Keratinocyte (primary cell): ENCODE results near the gene PAX4.

Experiments used
- EZH2 ChIP-seq: IDR thresholded peaks from one replicate; pipeline ENCODE4 v1.6.1; 2012; ENCODE audit warnings: inconsistent platforms, mild to moderate bottlenecking, low read length, moderate library complexity
- TF ChIP-seq, protein P1 (sequence below), 3 experiments: IDR thresholded peaks in 1 of 3; conservative IDR thresholded peaks in 1 of 3; optimal IDR thresholded peaks in 1 of 3; 2 replicates in 2 of 3; 3 replicates in 1 of 3; pipeline versions ENCODE3 to v1.5.1; 2011; ENCODE audit warnings: low read length in 3 of 3, mild to moderate bottlenecking in 3 of 3, moderate library complexity in 2 of 3, control low read depth in 1 of 3, inconsistent platforms in 1 of 3; ENCODE audit not compliant: insufficient read depth in 2 of 3; ENCODE audit errors: extremely low read depth in 1 of 3

DNA sequence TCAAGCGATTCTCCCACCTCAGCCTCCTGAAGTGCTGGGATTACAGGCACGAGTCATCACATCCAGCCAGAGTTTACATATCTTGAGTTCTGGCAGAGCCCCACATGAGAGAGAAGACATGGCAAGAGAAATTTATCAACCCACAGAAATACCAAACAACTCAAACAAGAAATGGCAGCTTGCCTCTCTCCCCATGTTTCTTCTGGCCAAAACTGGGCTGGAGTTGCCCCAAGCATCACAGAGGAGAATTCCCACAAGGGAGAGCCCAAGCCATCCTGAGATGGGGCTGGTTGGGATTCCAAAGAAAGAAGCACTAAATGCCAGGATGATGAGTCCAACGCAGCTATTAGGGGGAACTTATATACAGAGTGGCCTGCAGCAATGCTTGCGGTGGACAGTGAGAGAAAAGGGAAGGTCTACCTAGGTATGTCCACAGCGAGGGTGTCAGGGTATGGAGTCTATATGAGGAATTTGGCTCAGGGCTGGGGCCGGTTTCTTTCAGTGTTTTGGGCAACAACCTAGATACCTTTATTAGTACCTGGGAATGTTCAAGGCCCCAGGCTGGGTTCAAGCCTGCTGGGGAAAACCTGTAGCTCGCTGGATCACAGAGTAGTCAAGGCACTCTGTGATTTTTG, 14.5 kb upstream of the PAX4 start:
- TF ChIP-seq, protein P1, sequence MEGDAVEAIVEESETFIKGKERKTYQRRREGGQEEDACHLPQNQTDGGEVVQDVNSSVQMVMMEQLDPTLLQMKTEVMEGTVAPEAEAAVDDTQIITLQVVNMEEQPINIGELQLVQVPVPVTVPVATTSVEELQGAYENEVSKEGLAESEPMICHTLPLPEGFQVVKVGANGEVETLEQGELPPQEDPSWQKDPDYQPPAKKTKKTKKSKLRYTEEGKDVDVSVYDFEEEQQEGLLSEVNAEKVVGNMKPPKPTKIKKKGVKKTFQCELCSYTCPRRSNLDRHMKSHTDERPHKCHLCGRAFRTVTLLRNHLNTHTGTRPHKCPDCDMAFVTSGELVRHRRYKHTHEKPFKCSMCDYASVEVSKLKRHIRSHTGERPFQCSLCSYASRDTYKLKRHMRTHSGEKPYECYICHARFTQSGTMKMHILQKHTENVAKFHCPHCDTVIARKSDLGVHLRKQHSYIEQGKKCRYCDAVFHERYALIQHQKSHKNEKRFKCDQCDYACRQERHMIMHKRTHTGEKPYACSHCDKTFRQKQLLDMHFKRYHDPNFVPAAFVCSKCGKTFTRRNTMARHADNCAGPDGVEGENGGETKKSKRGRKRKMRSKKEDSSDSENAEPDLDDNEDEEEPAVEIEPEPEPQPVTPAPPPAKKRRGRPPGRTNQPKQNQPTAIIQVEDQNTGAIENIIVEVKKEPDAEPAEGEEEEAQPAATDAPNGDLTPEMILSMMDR (optimal IDR thresholded peaks at IDR 0.05 in 1 of 3, IDR thresholded peaks at IDR 0.05 in 1 of 3, conservative IDR thresholded peaks at IDR 0.05 in 1 of 3; ENCODE audit: extremely low read depth in 1 of 3, insufficient read depth in 2 of 3, low read length in 3 of 3): no peak
- TF ChIP-seq EZH2: no peak
